Measurements from ENCODE around the gene IGF1R.

The IGF1R gene

GRCh38 chr15:98859149-98859548, 210.8 kb downstream of the IGF1R start:
- no peak for DNase-seq (ENCODE audit: low read depth)

- no peak for DNase-seq (ENCODE audit: low read depth)
Observed at GRCh38 chr15:98860281-98861041, 212.1 kb downstream of the IGF1R start.

GRCh38 chr15:98861188-98861587, 212.8 kb downstream of the IGF1R start:
- DNase-seq (ENCODE audit: low read depth): no peak

GRCh38 chr15:98863983-98864382, 215.6 kb downstream of the IGF1R start:
- DNase-seq (ENCODE audit: low read depth): no peak

GRCh38 chr15:98865397-98866339, 217.3 kb downstream of the IGF1R start:
- peak; percentile 63 for DNase-seq (ENCODE audit: low read depth)

GRCh38 chr15:98866511-98866910, 218.2 kb downstream of the IGF1R start:
- no peak for DNase-seq (ENCODE audit: low read depth)

- DNase-seq (ENCODE audit: low read depth): no peak
Observed at GRCh38 chr15:98868564-98868963, 220.2 kb downstream of the IGF1R start.

- DNase-seq (ENCODE audit: low read depth): no peak
Observed at GRCh38 chr15:98870788-98871187, 222.4 kb downstream of the IGF1R start.

GRCh38 chr15:98872774-98873173, 224.4 kb downstream of the IGF1R start:
- DNase-seq (ENCODE audit: low read depth): no peak

- no peak for DNase-seq (ENCODE audit: low read depth)
Observed at GRCh38 chr15:98873441-98874218, 225.3 kb downstream of the IGF1R start.

- DNase-seq (ENCODE audit: low read depth): no peak
Observed at GRCh38 chr15:98874370-98874769, 226.0 kb downstream of the IGF1R start.

GRCh38 chr15:98874773-98875172, 226.4 kb downstream of the IGF1R start:
- DNase-seq (ENCODE audit: low read depth): no peak

GRCh38 chr15:98875309-98875708, 227.0 kb downstream of the IGF1R start:
- no peak for DNase-seq (ENCODE audit: low read depth)

GRCh38 chr15:98876451-98877369, 228.4 kb downstream of the IGF1R start:
- no peak for DNase-seq (ENCODE audit: low read depth)

- DNase-seq (ENCODE audit: low read depth): no peak
Observed at GRCh38 chr15:98878172-98878571, 229.8 kb downstream of the IGF1R start.

GRCh38 chr15:98878862-98879261, 230.5 kb downstream of the IGF1R start:
- DNase-seq (ENCODE audit: low read depth): no peak

GRCh38 chr15:98881526-98882520, 233.5 kb downstream of the IGF1R start:
- DNase-seq (ENCODE audit: low read depth): no peak

- no peak for DNase-seq (ENCODE audit: low read depth)
Observed at GRCh38 chr15:98883478-98883877, 235.1 kb downstream of the IGF1R start.

- no peak for DNase-seq (ENCODE audit: low read depth)
Observed at GRCh38 chr15:98884894-98885293, 236.6 kb downstream of the IGF1R start.

GRCh38 chr15:98887976-98888375, 239.6 kb downstream of the IGF1R start:
- DNase-seq (ENCODE audit: low read depth): no peak
